ENCODE measurements around the gene SLC22A6.

DNA sequence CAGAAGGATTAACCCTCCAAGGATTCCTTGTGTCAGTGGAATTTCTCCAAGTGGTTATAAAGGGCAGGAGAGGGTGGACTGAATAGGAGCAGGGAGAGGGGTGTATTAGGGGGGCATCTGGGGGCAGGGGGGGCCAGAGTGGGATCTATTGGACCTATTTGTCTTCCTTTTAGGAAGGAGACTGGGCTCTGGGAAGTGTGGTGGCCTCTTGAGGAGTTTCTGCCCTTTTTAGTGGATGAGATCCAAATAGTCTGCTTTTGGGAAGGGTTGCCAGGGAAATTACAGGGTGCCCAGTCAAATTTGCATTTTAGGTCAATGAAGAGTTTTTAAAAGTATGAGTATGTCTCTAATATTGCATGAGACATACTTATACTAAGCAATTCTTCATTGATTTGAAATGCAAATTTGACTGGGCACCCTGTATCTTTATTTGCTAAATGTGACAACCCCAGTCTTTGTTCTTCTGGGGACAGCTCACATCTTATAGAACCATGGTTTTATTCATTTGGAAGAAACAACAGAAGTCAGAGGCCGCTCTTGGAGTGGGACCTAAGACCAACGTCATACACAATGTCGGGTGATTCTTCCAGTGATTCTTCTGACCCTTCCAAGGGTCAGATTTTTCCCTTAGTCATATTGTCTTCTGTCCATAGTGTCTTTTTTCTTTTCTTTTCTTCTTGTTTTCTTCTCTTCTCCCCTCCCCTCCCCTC lies 429 bp upstream of the SLC22A6 start:
- TF ChIP-seq, protein P1, sequence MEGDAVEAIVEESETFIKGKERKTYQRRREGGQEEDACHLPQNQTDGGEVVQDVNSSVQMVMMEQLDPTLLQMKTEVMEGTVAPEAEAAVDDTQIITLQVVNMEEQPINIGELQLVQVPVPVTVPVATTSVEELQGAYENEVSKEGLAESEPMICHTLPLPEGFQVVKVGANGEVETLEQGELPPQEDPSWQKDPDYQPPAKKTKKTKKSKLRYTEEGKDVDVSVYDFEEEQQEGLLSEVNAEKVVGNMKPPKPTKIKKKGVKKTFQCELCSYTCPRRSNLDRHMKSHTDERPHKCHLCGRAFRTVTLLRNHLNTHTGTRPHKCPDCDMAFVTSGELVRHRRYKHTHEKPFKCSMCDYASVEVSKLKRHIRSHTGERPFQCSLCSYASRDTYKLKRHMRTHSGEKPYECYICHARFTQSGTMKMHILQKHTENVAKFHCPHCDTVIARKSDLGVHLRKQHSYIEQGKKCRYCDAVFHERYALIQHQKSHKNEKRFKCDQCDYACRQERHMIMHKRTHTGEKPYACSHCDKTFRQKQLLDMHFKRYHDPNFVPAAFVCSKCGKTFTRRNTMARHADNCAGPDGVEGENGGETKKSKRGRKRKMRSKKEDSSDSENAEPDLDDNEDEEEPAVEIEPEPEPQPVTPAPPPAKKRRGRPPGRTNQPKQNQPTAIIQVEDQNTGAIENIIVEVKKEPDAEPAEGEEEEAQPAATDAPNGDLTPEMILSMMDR (conservative IDR thresholded peaks at IDR 0.05) = no peak
- no peak for TF ChIP-seq EZH2 (IDR thresholded peaks at IDR 0.05; ENCODE audit: low read depth)

Measured in PC-9 (cell line).